Stimulated activated CD8-positive, alpha-beta memory T cell treated with anti-CD3 and anti-CD28 coated beads, Interleukin-4, amount 100 ng/mL, for 24 hours (primary cell): ENCODE results near the gene LRRC43.
"Not testable (repeated sequence)": the region's sequence is repeated elsewhere in the genome, so short reads cannot be mapped to it uniquely, and the experiment has no call there.

Experiments
- DNase-seq: peaks from one replicate; pipeline ENCODE4 v3.0.0-alpha.2; 2020; ENCODE audit warnings: low read depth

LRRC43 gene

GRCh38 chr12:122194804-122195203, 11.9 kb downstream of the LRRC43 start:
- no peak for DNase-seq

GRCh38 chr12:122195405-122195804, 12.5 kb downstream of the LRRC43 start:
- DNase-seq, result no peak

- no peak for DNase-seq
These were observed 14.7 kb downstream of the LRRC43 start for GRCh38 chr12:122197612-122197966.

- DNase-seq, result no peak
These were observed 16.8 kb downstream of the LRRC43 start for GRCh38 chr12:122199484-122200355.

- no peak for DNase-seq
These were observed 17.7 kb downstream of the LRRC43 start for GRCh38 chr12:122200541-122201175.

GRCh38 chr12:122201381-122201780, 18.5 kb downstream of the LRRC43 start:
- no peak for DNase-seq

- no peak for DNase-seq
These were observed 19.1 kb downstream of the LRRC43 start for GRCh38 chr12:122202017-122202416.

GRCh38 chr12:122202811-122203210, 19.9 kb downstream of the LRRC43 start:
- not testable (repeated sequence) for DNase-seq

- DNase-seq, result peak; percentile 53
These were observed 20.6 kb downstream of the LRRC43 start, which contains the start of gene B3GNT4 for GRCh38 chr12:122203301-122204166. TSS of gene B3GNT4 (plus strand) at chr12:122203709. CDS start at chr12:122204619, 910 bp downstream.

GRCh38 chr12:122204167-122205052, 21.5 kb downstream of the LRRC43 start:
- DNase-seq, result no peak

- no peak for DNase-seq
These were observed 22.4 kb downstream of the LRRC43 start for GRCh38 chr12:122205053-122205925.

GRCh38 chr12:122206111-122206881, 23.4 kb downstream of the LRRC43 start:
- no peak for DNase-seq

- no peak for DNase-seq
These were observed 24.1 kb downstream of the LRRC43 start for GRCh38 chr12:122206976-122207375.

GRCh38 chr12:122207391-122207790, 24.5 kb downstream of the LRRC43 start:
- DNase-seq, result no peak

GRCh38 chr12:122208073-122208820, 25.3 kb downstream of the LRRC43 start:
- no peak for DNase-seq

GRCh38 chr12:122215771-122216170, 32.8 kb downstream of the LRRC43 start:
- no peak for DNase-seq

- DNase-seq, result no peak
These were observed 33.5 kb downstream of the LRRC43 start for GRCh38 chr12:122216445-122216844.

- DNase-seq, result peak; percentile 99
These were observed 42.9 kb downstream of the LRRC43 start, which contains the start of gene DIABLO for GRCh38 chr12:122225683-122226365. TSS of gene DIABLO (minus strand) at chr12:122226052. CDS start at chr12:122226014, 38 bp downstream.
